H1 (cell line): Measurements from ENCODE around the gene HOXB5.

ENCODE experiments used
- CBX8 ChIP-seq: fragments of 300-800, 300-1000 bp; sonication (generic); IDR thresholded peaks from 2 replicates; pipeline ENCODE4 v1.7.1; 2016; ENCODE audit warnings: low read depth, low read length, borderline replicate concordance
- CEBPB ChIP-seq: IDR thresholded peaks from 2 replicates; pipeline ENCODE4 v1.6.1; 2012; ENCODE audit warnings: low read depth, low read length
- EP300 ChIP-seq, 2 experiments: IDR thresholded peaks; 1 replicate in 1 of 2; 2 replicates in 1 of 2; pipeline ENCODE4 v1.6.1; 2011 to 2012; ENCODE audit warnings: low read depth in 2 of 2, low read length in 2 of 2, mild to moderate bottlenecking in 2 of 2, borderline replicate concordance in 1 of 2, inconsistent platforms in 1 of 2, moderate library complexity in 1 of 2
- JUND ChIP-seq: IDR thresholded peaks from 2 replicates; pipeline ENCODE4 v1.6.1; 2011; ENCODE audit warnings: mild to moderate bottlenecking, improper control_type of control experiment, low read length
- POLR2A ChIP-seq, 2 experiments: IDR thresholded peaks; 1 replicate in 1 of 2; 2 replicates in 1 of 2; pipeline ENCODE4 v1.6.1; 2011; ENCODE audit warnings: low read depth in 2 of 2, low read length in 2 of 2, mild to moderate bottlenecking in 2 of 2; ENCODE audit errors: control extremely low read depth in 1 of 2
- POLR2AphosphoS5 ChIP-seq: IDR thresholded peaks from 2 replicates; pipeline ENCODE4 v1.6.1; 2011; ENCODE audit warnings: low read depth, low read length
- RAD21 ChIP-seq, 2 experiments: IDR thresholded peaks in 1 of 2; conservative IDR thresholded peaks in 1 of 2; 2 replicates each; pipeline ENCODE4 v1.6.1; 2011; ENCODE audit warnings: low read depth in 2 of 2, low read length in 2 of 2, improper control_type of control experiment in 1 of 2, inconsistent platforms in 1 of 2, mild to moderate bottlenecking in 1 of 2, moderate library complexity in 1 of 2
- RFX5 ChIP-seq: IDR thresholded peaks from 2 replicates; pipeline ENCODE4 v1.6.1; 2011; ENCODE audit warnings: low read depth, low read length, improper control_type of control experiment, borderline replicate concordance
- SIN3A ChIP-seq, 2 experiments: IDR thresholded peaks in 1 of 2; conservative IDR thresholded peaks in 1 of 2; 2 replicates each; pipeline ENCODE4 v1.6.1; 2011 to 2012; ENCODE audit warnings: low read length in 2 of 2, improper control_type of control experiment in 1 of 2, low read depth in 1 of 2, mild to moderate bottlenecking in 1 of 2
- SIX5 ChIP-seq: IDR thresholded peaks from 2 replicates; pipeline ENCODE4 v1.6.1; 2011; ENCODE audit warnings: mild to moderate bottlenecking, low read depth, low read length
- SRF ChIP-seq: IDR thresholded peaks from 2 replicates; pipeline ENCODE4 v1.6.1; 2011; ENCODE audit warnings: mild to moderate bottlenecking, low read depth, low read length, moderate library complexity
- TEAD4 ChIP-seq: IDR thresholded peaks from 2 replicates; pipeline ENCODE4 v1.6.1; 2012; ENCODE audit warnings: low read depth, low read length, inconsistent platforms, mixed read lengths
- TF ChIP-seq, protein P1 (sequence below), 3 experiments: IDR thresholded peaks; 1 replicate in 2 of 3; 2 replicates in 1 of 3; pipeline versions ENCODE4 v1.5.1 to v1.6.1; 2011; ENCODE audit warnings: low read length in 3 of 3, mild to moderate bottlenecking in 3 of 3, inconsistent platforms in 2 of 3, low read depth in 1 of 3, moderate library complexity in 1 of 3; ENCODE audit not compliant: insufficient read depth in 1 of 3; ENCODE audit errors: control extremely low read depth in 1 of 3

DNA sequence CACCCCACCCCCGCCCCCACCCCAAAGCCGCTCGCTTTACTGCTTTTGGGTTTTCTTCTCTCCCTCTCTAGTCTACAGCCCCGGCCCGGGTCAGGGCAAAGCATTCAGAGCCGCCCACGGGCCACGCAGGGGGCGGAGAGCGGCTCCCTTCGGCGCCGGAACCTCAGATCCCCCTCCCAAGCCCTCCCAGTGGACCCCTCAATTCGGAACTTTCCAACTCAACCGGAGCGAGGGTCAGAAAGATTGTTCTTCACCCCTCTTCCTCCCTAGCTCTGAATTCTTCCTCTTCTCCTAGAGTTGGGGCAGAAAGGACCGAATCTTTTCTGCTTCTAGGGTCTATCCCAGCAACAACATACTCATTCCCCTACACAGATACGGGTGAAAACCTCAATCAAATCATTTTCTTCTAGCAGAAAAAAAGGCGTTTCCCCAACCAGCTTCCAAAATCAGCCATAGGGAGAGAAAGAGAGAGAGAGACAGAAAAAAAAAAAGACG lies 49.7 kb downstream of the HOXB5 start:
- TF ChIP-seq RFX5 (no peak), TEAD4 (no peak), JUND (no peak), SIX5 (no peak), SRF (no peak), EP300 (IDR thresholded peaks at IDR 0.05; ENCODE audit: borderline replicate concordance in 1 of 2, low read depth in 2 of 2, low read length in 2 of 2) (no peak), SIN3A (conservative IDR thresholded peaks at IDR 0.05 in 1 of 2, IDR thresholded peaks at IDR 0.05 in 1 of 2; ENCODE audit: low read depth in 1 of 2, low read length in 2 of 2) (no peak), CEBPB (no peak), POLR2AphosphoS5 (no peak), POLR2A (IDR thresholded peaks at IDR 0.05; ENCODE audit: control extremely low read depth in 1 of 2, low read depth in 2 of 2, low read length in 2 of 2) (no peak), CBX8 (no peak; the same call in 1 of the 2 replicates), RAD21 (IDR thresholded peaks at IDR 0.05 in 1 of 2, conservative IDR thresholded peaks at IDR 0.05 in 1 of 2; ENCODE audit: low read depth in 2 of 2, low read length in 2 of 2) (no peak)
- TF ChIP-seq, protein P1, sequence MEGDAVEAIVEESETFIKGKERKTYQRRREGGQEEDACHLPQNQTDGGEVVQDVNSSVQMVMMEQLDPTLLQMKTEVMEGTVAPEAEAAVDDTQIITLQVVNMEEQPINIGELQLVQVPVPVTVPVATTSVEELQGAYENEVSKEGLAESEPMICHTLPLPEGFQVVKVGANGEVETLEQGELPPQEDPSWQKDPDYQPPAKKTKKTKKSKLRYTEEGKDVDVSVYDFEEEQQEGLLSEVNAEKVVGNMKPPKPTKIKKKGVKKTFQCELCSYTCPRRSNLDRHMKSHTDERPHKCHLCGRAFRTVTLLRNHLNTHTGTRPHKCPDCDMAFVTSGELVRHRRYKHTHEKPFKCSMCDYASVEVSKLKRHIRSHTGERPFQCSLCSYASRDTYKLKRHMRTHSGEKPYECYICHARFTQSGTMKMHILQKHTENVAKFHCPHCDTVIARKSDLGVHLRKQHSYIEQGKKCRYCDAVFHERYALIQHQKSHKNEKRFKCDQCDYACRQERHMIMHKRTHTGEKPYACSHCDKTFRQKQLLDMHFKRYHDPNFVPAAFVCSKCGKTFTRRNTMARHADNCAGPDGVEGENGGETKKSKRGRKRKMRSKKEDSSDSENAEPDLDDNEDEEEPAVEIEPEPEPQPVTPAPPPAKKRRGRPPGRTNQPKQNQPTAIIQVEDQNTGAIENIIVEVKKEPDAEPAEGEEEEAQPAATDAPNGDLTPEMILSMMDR (IDR thresholded peaks at IDR 0.05; ENCODE audit: control extremely low read depth in 1 of 3, insufficient read depth in 1 of 3, low read depth in 1 of 3, low read length in 3 of 3): no peak
